PC-9 (cell line): ENCODE measurements around the gene KRT73.

Experiments used
- EZH2 ChIP-seq: fragments of 200-600 bp; sonication (generic); IDR thresholded peaks from 2 replicates; pipeline ENCODE4 v1.8.0; 2017; ENCODE audit warnings: antibody characterized with exemption, low read depth
- TF ChIP-seq, protein P1 (sequence below): fragments of 200-600 bp; sonication (generic); conservative IDR thresholded peaks from 2 replicates; pipeline ENCODE4 v1.6.1; 2017; ENCODE audit warnings: mixed run types, antibody characterized with exemption, mild to moderate bottlenecking, moderate library complexity

DNA sequence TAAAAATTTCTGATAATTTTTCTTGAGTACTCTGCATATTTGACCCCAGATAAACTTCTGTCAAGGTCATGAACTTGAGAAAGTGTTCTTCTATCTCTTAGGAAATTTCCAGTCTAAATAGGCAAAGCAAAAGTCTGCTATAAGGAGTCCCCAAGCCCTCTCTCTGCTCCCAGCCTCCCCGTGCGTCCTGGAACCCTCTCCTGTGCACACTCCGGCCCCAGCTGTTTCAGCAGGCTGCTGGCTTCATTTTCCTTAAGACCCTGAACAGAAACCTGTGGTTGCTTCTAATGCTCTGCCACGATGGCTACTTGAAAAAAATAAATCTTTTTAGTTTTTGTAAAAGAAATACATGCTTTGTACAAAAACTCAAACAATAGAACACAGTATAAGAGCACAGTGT is 18.9 kb upstream of the KRT73 start:
- TF ChIP-seq, protein P1, sequence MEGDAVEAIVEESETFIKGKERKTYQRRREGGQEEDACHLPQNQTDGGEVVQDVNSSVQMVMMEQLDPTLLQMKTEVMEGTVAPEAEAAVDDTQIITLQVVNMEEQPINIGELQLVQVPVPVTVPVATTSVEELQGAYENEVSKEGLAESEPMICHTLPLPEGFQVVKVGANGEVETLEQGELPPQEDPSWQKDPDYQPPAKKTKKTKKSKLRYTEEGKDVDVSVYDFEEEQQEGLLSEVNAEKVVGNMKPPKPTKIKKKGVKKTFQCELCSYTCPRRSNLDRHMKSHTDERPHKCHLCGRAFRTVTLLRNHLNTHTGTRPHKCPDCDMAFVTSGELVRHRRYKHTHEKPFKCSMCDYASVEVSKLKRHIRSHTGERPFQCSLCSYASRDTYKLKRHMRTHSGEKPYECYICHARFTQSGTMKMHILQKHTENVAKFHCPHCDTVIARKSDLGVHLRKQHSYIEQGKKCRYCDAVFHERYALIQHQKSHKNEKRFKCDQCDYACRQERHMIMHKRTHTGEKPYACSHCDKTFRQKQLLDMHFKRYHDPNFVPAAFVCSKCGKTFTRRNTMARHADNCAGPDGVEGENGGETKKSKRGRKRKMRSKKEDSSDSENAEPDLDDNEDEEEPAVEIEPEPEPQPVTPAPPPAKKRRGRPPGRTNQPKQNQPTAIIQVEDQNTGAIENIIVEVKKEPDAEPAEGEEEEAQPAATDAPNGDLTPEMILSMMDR: no peak
- no peak for TF ChIP-seq EZH2
